ENCODE data around the gene TMPRSS12. TPM values are rescaled to one million over a fixed set of nuclear protein-coding genes. Genes with fewer than 3 reads are reported as not detected.
"Not testable (repeated sequence)": the region's sequence is repeated elsewhere in the genome, so short reads cannot be mapped to it uniquely, and the experiment has no call there.

Gene TMPRSS12
- total and polyA plus RNA-seq, 2 donors (not counting 1 experiment from before 2014, with no cell fraction given) = not detected

DNA sequence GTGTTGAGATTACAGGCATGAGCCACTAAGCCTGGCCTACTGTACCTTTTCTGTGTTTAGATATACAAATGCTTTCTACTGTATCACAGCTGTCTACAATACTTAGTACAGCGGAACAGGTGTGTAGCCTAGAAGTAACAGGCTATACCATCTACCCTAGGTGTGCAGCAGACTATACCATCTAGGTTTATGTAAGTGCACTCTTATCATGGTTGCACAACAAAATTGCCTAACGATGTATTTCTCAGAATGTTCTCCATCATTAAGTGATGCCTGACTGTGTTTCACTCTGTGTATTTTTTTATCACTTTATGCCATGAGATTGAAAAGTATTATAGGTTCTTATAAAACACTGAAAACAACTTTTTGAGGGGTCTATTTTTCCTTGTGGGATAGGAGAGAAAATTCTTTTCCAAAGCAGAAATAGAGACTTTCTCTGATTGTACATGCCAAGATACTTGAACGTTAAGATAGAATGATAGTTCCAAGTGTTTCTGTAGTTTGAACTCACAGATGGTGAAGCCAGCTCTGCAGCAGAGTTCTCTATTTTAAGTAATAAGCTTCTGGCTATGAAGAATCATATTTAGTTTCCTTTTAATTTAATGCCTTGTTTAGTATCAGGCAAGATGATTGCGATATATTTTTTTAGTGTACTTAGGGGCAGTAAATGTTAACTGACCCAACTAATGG is 17.0 kb downstream of the TMPRSS12 start:
- no peak overlapping the region for H3K4me3 ChIP-seq (replicated peaks in 1 of 4; ENCODE audit: control extremely low read depth in 1 of 4, insufficient read depth in 1 of 4, low read depth in 3 of 4, low read length in 4 of 4)
- no peak for TF ChIP-seq EZH2 (IDR thresholded peaks at IDR 0.05; ENCODE audit: low read length, missing control alignments)
- TF ChIP-seq CTCF (conservative IDR thresholded peaks at IDR 0.05 in 1 of 2, IDR thresholded peaks at IDR 0.05 in 1 of 2; ENCODE audit: low read depth in 1 of 2, low read length in 2 of 2) = no peak

GRCh38 chr12:50862316-50862715 is 19.6 kb downstream of the TMPRSS12 start:
- peak; percentile 66 to 78 for DNase-seq (ENCODE audit: low read depth in 2 of 2)

More for the DNA sequence above, 17.0 kb downstream of the TMPRSS12 start:
- Histone ChIP-seq H3K4me2 (ENCODE audit: extremely low read depth, insufficient read depth, low read length) (no peak overlapping the region), H3K27ac (ENCODE audit: insufficient read depth, low read length) (no peak overlapping the region), H3K9me3 (ENCODE audit: control insufficient read depth, insufficient read depth, low read depth, low read length) (no peaks in the 10 kb centered on the region), H3K36me3 (ENCODE audit: control insufficient read depth, insufficient read depth, low read length) (no peaks in the 10 kb centered on the region), H2AFZ (ENCODE audit: low read length) (no peak overlapping the region), H3K27me3 (ENCODE audit: control insufficient read depth, insufficient read depth, low read length) (no peaks in the 10 kb centered on the region), H4K20me1 (ENCODE audit: control insufficient read depth, extremely low read depth, insufficient read depth, low read length) (no peaks in the 10 kb centered on the region), H3K9ac (ENCODE audit: insufficient read depth, low read length) (no peak overlapping the region), H3K4me1 (ENCODE audit: control insufficient read depth, extremely low read depth, insufficient read depth, low read length) (no peaks in the 10 kb centered on the region), H3K79me2 (ENCODE audit: control insufficient read depth, insufficient read depth, low read length) (no peaks in the 10 kb centered on the region)
- no peak for DNase-seq (ENCODE audit: low read depth in 2 of 2)

GRCh38 chr12:50865266-50865665 is 22.5 kb downstream of the TMPRSS12 start:
- H3K27me3 ChIP-seq (ENCODE audit: control insufficient read depth, insufficient read depth, low read length) = no peaks in the 10 kb centered on the region
- no peak overlapping the region for H2AFZ ChIP-seq (ENCODE audit: low read length)
- H3K4me3 ChIP-seq (replicated peaks in 1 of 4; ENCODE audit: control extremely low read depth in 1 of 4, insufficient read depth in 1 of 4, low read depth in 3 of 4, low read length in 4 of 4) = no peak overlapping the region
- no peak overlapping the region for H3K27ac ChIP-seq (ENCODE audit: insufficient read depth, low read length)
- DNase-seq (ENCODE audit: low read depth in 2 of 2) = no peak
- no peak overlapping the region for H3K9ac ChIP-seq (ENCODE audit: insufficient read depth, low read length)
- TF ChIP-seq CTCF (conservative IDR thresholded peaks at IDR 0.05 in 1 of 2, IDR thresholded peaks at IDR 0.05 in 1 of 2; ENCODE audit: low read depth in 1 of 2, low read length in 2 of 2) (no peak), EZH2 (IDR thresholded peaks at IDR 0.05; ENCODE audit: low read length, missing control alignments) (no peak)
- H3K4me1 ChIP-seq (ENCODE audit: control insufficient read depth, extremely low read depth, insufficient read depth, low read length) = no peaks in the 10 kb centered on the region
- no peaks in the 10 kb centered on the region for H4K20me1 ChIP-seq (ENCODE audit: control insufficient read depth, extremely low read depth, insufficient read depth, low read length)
- no peaks in the 10 kb centered on the region for H3K9me3 ChIP-seq (ENCODE audit: control insufficient read depth, insufficient read depth, low read depth, low read length)
- no peak overlapping the region for H3K4me2 ChIP-seq (ENCODE audit: extremely low read depth, insufficient read depth, low read length)
- H3K79me2 ChIP-seq (ENCODE audit: control insufficient read depth, insufficient read depth, low read length) = no peaks in the 10 kb centered on the region
- no peaks in the 10 kb centered on the region for H3K36me3 ChIP-seq (ENCODE audit: control insufficient read depth, insufficient read depth, low read length)

More at GRCh38 chr12:50862316-50862715, 19.6 kb downstream of the TMPRSS12 start:
- H3K9me3 ChIP-seq (ENCODE audit: control insufficient read depth, insufficient read depth, low read depth, low read length) = no peaks in the 10 kb centered on the region
- H3K4me1 ChIP-seq (ENCODE audit: control insufficient read depth, extremely low read depth, insufficient read depth, low read length) = no peaks in the 10 kb centered on the region
- H3K9ac ChIP-seq (ENCODE audit: insufficient read depth, low read length) = no peak overlapping the region
- no peak for TF ChIP-seq CTCF (conservative IDR thresholded peaks at IDR 0.05 in 1 of 2, IDR thresholded peaks at IDR 0.05 in 1 of 2; ENCODE audit: low read depth in 1 of 2, low read length in 2 of 2)
- no peak for TF ChIP-seq EZH2 (IDR thresholded peaks at IDR 0.05; ENCODE audit: low read length, missing control alignments)
- no peak overlapping the region for H3K4me3 ChIP-seq (replicated peaks in 1 of 4; ENCODE audit: control extremely low read depth in 1 of 4, insufficient read depth in 1 of 4, low read depth in 3 of 4, low read length in 4 of 4)
- no peaks in the 10 kb centered on the region for H3K27me3 ChIP-seq (ENCODE audit: control insufficient read depth, insufficient read depth, low read length)
- no peak overlapping the region for H3K4me2 ChIP-seq (ENCODE audit: extremely low read depth, insufficient read depth, low read length)
- peak overlapping the region; percentile 0 for H2AFZ ChIP-seq (ENCODE audit: low read length)
- no peaks in the 10 kb centered on the region for H4K20me1 ChIP-seq (ENCODE audit: control insufficient read depth, extremely low read depth, insufficient read depth, low read length)
- no peaks in the 10 kb centered on the region for H3K36me3 ChIP-seq (ENCODE audit: control insufficient read depth, insufficient read depth, low read length)
- H3K79me2 ChIP-seq (ENCODE audit: control insufficient read depth, insufficient read depth, low read length) = no peaks in the 10 kb centered on the region
- no peak overlapping the region for H3K27ac ChIP-seq (ENCODE audit: insufficient read depth, low read length)

DNA sequence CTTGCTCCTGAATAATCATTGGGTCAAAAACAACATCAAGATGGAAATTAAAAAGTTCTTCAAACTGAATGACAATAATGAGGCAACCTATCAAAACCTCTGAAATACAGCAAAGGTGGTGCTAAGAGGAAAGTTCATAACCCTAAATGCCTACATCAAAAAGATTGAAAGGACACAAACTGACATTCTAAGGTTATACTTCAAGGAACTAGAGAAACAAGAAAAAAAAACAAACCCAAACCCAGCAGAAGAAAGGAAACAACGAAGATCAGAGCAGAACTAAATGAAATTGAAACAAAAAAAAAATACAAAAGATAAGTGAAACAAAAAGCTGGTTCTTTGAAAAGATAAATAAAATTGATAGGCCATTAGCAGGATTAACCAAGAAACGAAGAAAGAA is 26.2 kb downstream of the TMPRSS12 start:
- not testable (repeated sequence) for H3K4me2 ChIP-seq (ENCODE audit: extremely low read depth, insufficient read depth, low read length); H4K20me1 ChIP-seq (ENCODE audit: control insufficient read depth, extremely low read depth, insufficient read depth, low read length); H3K27me3 ChIP-seq (ENCODE audit: control insufficient read depth, insufficient read depth, low read length); H3K9ac ChIP-seq (ENCODE audit: insufficient read depth, low read length); DNase-seq (ENCODE audit: low read depth in 2 of 2); H3K27ac ChIP-seq (ENCODE audit: insufficient read depth, low read length); H2AFZ ChIP-seq (ENCODE audit: low read length); H3K9me3 ChIP-seq (ENCODE audit: control insufficient read depth, insufficient read depth, low read depth, low read length); H3K36me3 ChIP-seq (ENCODE audit: control insufficient read depth, insufficient read depth, low read length); H3K4me3 ChIP-seq (replicated peaks in 1 of 4; ENCODE audit: control extremely low read depth in 1 of 4, insufficient read depth in 1 of 4, low read depth in 3 of 4, low read length in 4 of 4); H3K4me1 ChIP-seq (ENCODE audit: control insufficient read depth, extremely low read depth, insufficient read depth, low read length); H3K79me2 ChIP-seq (ENCODE audit: control insufficient read depth, insufficient read depth, low read length)
